Dermis blood vessel endothelial cell (primary cell): ENCODE data around the gene CD82. TPM values are rescaled to one million over a fixed set of nuclear protein-coding genes. Genes with fewer than 3 reads are reported as not detected.

ENCODE experiments used
- DNase-seq: peaks from one replicate; pipeline ENCODE4 v3.0.0; 2010
- total RNA-seq: library from RNA; depleted of rRNA; stranded (reverse); fragments of >200 nt; gene quantifications from 2 replicates; pipeline ENCODE4 v1.2.3, GENCODE V29; 2014

The CD82 gene
- 8.5 and 14.1 TPM in 2 replicates for total RNA-seq

GRCh38 chr11:44565211-44565952, at the start of gene CD82:
CD82 (plus strand) TSS chr11:44565663; CDS start chr11:44594663, 29,000 bp downstream.
- DNase-seq, result peak; percentile 99

- no peak for DNase-seq
Measured at GRCh38 chr11:44516688-44517507, 48.6 kb upstream of the CD82 start.

GRCh38 chr11:44517541-44517940, 47.9 kb upstream of the CD82 start:
- no peak for DNase-seq

GRCh38 chr11:44518968-44519550, 46.4 kb upstream of the CD82 start:
- no peak for DNase-seq

GRCh38 chr11:44519989-44520737, 45.3 kb upstream of the CD82 start:
- no peak for DNase-seq

- DNase-seq, result no peak
Measured at GRCh38 chr11:44521148-44521547, 44.3 kb upstream of the CD82 start.

GRCh38 chr11:44522294-44522693, 43.2 kb upstream of the CD82 start:
- DNase-seq, result no peak

GRCh38 chr11:44524346-44524745, 41.1 kb upstream of the CD82 start:
- DNase-seq, result no peak

- DNase-seq, result no peak
Measured at GRCh38 chr11:44524751-44525201, 40.7 kb upstream of the CD82 start.

GRCh38 chr11:44525473-44526252, 39.8 kb upstream of the CD82 start:
- DNase-seq, result no peak

- no peak for DNase-seq
Measured at GRCh38 chr11:44526438-44526837, 39.0 kb upstream of the CD82 start.

GRCh38 chr11:44527476-44527875, 38.0 kb upstream of the CD82 start:
- no peak for DNase-seq

- no peak for DNase-seq
Measured at GRCh38 chr11:44528103-44528502, 37.4 kb upstream of the CD82 start.

GRCh38 chr11:44528581-44528980, 36.9 kb upstream of the CD82 start:
- DNase-seq, result no peak

- no peak for DNase-seq
Measured at GRCh38 chr11:44529895-44530412, 35.5 kb upstream of the CD82 start.

- DNase-seq, result peak; percentile 18
Measured at GRCh38 chr11:44530413-44531115, 34.9 kb upstream of the CD82 start.

GRCh38 chr11:44531116-44531504, 34.4 kb upstream of the CD82 start:
- no peak for DNase-seq

- DNase-seq, result no peak
Measured at GRCh38 chr11:44531636-44532035, 33.8 kb upstream of the CD82 start.

- DNase-seq, result no peak
Measured at GRCh38 chr11:44532809-44533208, 32.7 kb upstream of the CD82 start.

- DNase-seq, result no peak
Measured at GRCh38 chr11:44533921-44534711, 31.3 kb upstream of the CD82 start.
